ENCODE data around the gene MUC4. TPM values are rescaled to one million over a fixed set of nuclear protein-coding genes. Genes with fewer than 3 reads are reported as not detected.
A peak's percentile ranks its signal among the peaks of the same experiment; 100 is the strongest.
"Not testable (repeated sequence)": the region's sequence is repeated elsewhere in the genome, so short reads cannot be mapped to it uniquely, and the experiment has no call there.

Gene MUC4
- total and polyA plus RNA-seq, 2 donors from 2014 or later = 0.19 TPM; not detected in 1

GRCh38 chr3:195719514-195720254 lies 92.0 kb downstream of the MUC4 start:
- H3K9ac ChIP-seq (ENCODE audit: low read length in 3 of 3); H3K4me3 ChIP-seq (ENCODE audit: low read length in 3 of 3); H3K9me3 ChIP-seq (ENCODE audit: control insufficient read depth in 2 of 3, insufficient read depth in 1 of 3, low read length in 3 of 3); H3K27ac ChIP-seq (ENCODE audit: low read depth in 2 of 2, low read length in 2 of 2); H3K27me3 ChIP-seq (ENCODE audit: control insufficient read depth, insufficient read depth, low read length); H3K4me1 ChIP-seq (ENCODE audit: control insufficient read depth in 2 of 3, insufficient read depth in 2 of 3, low read depth in 1 of 3, low read length in 3 of 3); intact Hi-C loops (cut with DNase I); FAIRE-seq: not testable (repeated sequence)
- peaks cover 0 to 13% (median 1%) of the 10 kb centered on the region in 3 donors for H3K36me3 ChIP-seq (ENCODE audit: control insufficient read depth in 2 of 3, insufficient read depth in 3 of 3, low read length in 3 of 3)
- peak in 1 of 5 donors; percentile 56 for DNase-seq

- Histone ChIP-seq H3K9me3 (ENCODE audit: control insufficient read depth in 2 of 3, insufficient read depth in 1 of 3, low read length in 3 of 3) (no peaks in the 10 kb centered on the region), H3K27me3 (ENCODE audit: control insufficient read depth, insufficient read depth, low read length) (no peaks in the 10 kb centered on the region), H3K4me3 (ENCODE audit: low read length in 3 of 3) (no peak overlapping the region), H3K4me1 (ENCODE audit: control insufficient read depth in 2 of 3, insufficient read depth in 2 of 3, low read depth in 1 of 3, low read length in 3 of 3) (peaks cover 0 to 2% (median 0%) of the 10 kb centered on the region in 3 donors), H3K9ac (ENCODE audit: low read length in 3 of 3) (no peak overlapping the region), H3K36me3 (ENCODE audit: control insufficient read depth in 2 of 3, insufficient read depth in 3 of 3, low read length in 3 of 3) (peaks cover 0 to 17% (median 7%) of the 10 kb centered on the region in 3 donors), H3K27ac (ENCODE audit: low read depth in 2 of 2, low read length in 2 of 2) (no peak overlapping the region)
- FAIRE-seq (no peak), DNase-seq (no peak)
- no peak for TF ChIP-seq CTCF (IDR thresholded peaks at IDR 0.05; ENCODE audit: borderline replicate concordance, extremely low read depth, insufficient read depth)
- intact Hi-C loops (cut with DNase I) = no loop called here
Measured at GRCh38 chr3:195718477-195718984, 93.2 kb downstream of the MUC4 start.

- Histone ChIP-seq H3K27me3 (ENCODE audit: control insufficient read depth, insufficient read depth, low read length) (no peaks in the 10 kb centered on the region), H3K36me3 (ENCODE audit: control insufficient read depth in 2 of 3, insufficient read depth in 3 of 3, low read length in 3 of 3) (peaks cover 0 to 17% (median 7%) of the 10 kb centered on the region in 3 donors)
Measured at GRCh38 chr3:195717852-195718476, 93.8 kb downstream of the MUC4 start.

More at GRCh38 chr3:195717852-195718476, 93.8 kb downstream of the MUC4 start:
- Histone ChIP-seq H3K9ac (ENCODE audit: low read length in 3 of 3) (no peak overlapping the region), H3K9me3 (ENCODE audit: control insufficient read depth in 2 of 3, insufficient read depth in 1 of 3, low read length in 3 of 3) (no peaks in the 10 kb centered on the region), H3K27ac (ENCODE audit: low read depth in 2 of 2, low read length in 2 of 2) (no peak overlapping the region), H3K4me3 (ENCODE audit: low read length in 3 of 3) (no peak overlapping the region), H3K4me1 (ENCODE audit: control insufficient read depth in 2 of 3, insufficient read depth in 2 of 3, low read depth in 1 of 3, low read length in 3 of 3) (peaks cover 0 to 2% (median 0%) of the 10 kb centered on the region in 3 donors)
- DNase-seq = no peak
- intact Hi-C loops (cut with DNase I) = no loop called here
- no peak for TF ChIP-seq CTCF (IDR thresholded peaks at IDR 0.05; ENCODE audit: borderline replicate concordance, extremely low read depth, insufficient read depth)
- FAIRE-seq = no peak
